GM21786 (cell line): Measurements from ENCODE around the gene PDE4B.

Source experiments
- ATAC-seq: cut with Tn5 transposase; IDR thresholded peaks from one replicate; pipeline ENCODE4 v1.9.1; 2021; ENCODE audit not compliant: unreplicated experiment

The PDE4B gene

DNA sequence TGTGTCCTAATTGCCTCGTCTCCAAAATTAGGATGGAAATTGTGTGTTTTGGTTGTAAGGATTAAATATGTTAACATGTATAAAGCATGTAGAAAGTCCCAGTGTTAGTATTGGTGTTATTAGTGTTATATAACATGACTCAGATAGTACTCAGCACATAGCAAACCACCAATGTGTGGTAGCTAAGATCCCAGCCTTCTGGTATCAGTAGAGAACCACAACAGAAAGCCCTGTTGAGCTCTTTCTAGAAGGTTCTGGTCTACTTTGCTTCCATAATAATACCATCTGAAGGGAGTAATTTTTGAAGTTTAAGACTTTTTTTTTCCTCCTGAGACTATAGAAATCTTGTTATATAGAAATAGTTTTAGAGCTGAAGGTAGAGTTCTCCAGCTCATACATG is 481.9 kb downstream of the PDE4B start:
- peak; percentile 32 for ATAC-seq

DNA sequence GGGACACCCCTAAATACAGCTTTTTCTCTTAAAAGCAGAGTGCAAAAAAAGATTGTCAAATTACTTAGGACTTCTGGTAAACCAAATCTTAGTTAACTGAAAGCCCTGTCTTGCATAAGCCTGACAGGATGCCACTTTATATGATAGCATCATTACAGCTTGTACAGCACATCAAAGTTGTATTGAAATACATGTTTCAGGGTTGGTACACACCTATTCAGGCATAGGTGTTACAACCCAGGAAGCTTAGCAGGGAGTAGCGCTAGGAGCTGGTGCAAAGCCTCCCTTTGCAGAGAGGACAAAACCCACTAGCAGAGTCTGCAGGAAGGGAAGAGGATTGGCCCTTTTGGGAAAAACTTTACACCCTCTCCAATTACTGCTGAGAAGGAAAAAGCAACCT is 482.4 kb downstream of the PDE4B start:
- ATAC-seq: no peak

DNA sequence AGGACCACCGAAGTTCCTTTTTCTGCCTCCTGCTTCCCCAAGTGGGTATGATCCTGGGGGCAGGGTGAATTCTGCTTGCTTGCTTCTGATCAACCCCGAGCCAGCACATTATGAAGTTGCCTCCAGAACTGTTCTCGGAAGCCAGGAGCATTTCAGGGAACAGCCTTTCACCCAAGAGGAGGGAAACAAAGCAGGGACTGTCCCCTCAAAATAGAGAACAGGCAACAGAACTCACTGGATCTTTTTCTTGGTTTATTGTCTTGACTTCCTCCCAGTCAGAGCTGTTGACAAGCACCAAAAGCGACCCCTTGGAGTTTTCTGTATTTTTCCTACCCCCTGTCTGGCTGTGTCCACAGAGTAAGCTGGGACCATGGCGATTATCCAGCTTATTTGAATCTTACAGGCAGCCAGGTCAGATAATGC is 482.9 kb downstream of the PDE4B start:
- ATAC-seq: no peak

DNA sequence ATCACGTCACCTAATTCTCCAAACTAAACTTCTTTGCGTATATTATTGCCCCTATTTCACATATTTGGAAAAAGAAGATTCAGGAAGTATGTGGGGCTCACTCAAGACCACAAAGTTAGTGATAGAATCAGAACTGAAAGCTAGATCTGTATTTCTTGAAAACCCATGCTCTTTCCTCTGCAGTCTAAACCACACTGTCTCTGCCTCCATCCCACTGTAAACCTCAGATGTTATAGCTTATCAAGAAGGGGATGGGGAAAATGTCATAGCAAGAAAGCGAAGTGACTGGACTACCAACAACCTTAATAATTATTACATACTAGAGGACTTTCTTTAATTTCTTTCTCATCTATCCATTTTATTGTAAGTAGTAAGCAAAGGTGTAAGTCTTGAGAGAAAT is 483.5 kb downstream of the PDE4B start:
- ATAC-seq: peak; percentile 78

DNA sequence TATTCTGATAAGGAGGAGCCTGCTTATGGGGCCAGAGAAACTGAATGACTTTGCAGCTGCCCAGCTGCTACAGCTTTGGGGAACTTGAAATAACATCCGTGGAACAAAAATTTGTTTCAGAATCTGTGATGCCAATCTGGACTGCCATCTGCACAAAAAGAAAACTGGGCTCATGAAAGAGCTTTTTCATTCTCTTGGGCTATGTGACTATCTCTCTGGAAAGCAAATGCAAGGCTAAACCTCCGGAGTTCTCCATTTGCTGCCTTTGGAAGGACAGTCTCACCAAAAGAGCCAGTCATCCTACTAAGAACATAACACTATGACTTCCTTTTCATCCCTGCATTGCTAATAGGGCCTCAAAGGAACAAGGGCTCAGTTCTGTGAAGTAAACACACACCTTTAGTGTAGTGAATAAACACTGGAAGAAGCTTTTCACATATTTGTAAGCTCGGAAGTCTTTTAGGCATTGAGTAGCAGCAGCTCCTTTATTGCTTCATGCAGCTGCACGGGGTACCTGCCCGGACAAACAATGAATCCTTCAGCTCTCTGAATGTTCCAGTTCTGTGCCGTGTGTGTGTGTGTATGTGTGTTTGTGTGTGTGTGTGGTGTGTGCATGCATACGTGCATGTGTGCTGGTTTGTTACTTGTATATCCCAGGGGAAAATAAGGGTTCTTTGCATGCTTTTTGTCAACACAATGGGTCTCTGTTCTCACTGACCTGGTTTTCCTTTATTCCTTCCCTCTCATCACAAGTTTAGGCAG is 485.7 kb downstream of the PDE4B start:
- no peak for ATAC-seq

DNA sequence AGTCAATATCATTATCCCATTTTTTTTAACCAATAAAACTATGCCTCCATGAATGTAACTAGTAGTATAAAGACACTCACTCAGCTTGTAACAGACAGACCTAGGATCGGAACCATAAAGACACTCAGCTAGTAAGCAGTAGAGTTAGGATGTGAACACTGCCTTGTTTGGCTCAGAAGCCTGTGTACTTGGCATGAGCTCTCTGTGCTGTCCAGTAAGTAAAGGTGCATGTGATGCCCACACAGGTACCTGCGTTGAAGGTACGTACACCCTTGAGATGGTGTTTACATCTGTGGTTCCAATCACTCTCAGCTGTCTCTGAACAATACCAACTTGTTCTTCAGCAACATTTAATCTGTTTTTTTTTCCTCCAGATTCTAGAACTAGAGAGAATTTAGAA is 489.1 kb downstream of the PDE4B start:
- no peak for ATAC-seq

DNA sequence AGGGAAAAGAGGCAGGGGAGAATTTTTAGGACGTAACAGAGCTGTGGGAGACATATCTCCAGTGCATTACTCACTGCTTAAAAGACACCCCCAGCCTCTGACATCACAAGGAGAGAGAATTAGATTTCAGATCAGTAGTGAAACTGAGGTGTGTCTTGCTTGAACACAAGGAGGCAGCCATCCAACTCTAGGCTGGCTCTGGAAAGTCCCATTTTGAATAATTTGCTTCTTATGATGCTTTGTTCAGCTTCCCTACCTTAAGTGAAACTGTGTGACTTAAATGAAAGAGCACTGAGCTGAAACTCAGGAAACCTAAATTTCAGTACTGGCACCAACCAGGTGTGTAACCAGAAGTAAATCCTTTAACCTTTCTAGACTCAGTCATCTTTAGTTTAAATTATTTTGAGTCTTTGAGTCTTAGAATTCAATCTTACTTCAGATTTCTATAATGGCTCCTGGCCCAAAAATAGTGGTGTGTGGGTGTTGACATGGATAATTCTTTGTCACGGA is 489.7 kb downstream of the PDE4B start:
- ATAC-seq: peak; percentile 82

DNA sequence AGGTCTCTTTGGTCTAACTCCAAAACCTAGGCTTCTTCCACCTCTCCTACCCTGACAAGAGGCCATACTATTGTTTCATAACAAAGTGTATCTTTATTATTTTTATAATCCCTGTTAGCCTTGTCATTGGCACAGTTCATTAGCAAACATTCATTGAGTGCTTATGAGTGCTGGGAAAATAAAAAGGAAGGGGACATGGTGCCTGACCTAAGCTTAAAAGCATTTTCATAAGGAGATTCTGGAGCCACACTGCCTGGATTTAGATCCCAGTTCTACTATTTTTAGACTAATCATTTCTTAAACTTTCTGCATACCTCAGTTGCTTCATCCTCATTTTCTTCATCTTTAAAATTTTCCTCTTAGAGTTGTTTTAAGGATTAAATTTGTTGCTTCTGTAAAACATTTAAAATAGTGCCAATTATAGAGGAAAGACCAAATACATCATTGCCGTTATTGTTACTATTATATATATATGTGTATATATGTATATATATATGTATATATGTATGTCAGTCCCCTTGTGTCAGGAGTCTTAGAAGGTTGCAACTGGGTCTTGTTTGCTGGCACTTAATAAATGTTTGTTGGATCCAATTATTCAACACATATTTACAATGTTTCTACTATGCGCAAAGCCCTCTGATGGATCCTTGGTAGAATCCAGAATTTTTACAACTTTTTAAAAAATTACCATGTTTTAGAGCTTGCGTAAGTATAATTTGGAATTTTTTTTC is 490.4 kb downstream of the PDE4B start:
- ATAC-seq: no peak

DNA sequence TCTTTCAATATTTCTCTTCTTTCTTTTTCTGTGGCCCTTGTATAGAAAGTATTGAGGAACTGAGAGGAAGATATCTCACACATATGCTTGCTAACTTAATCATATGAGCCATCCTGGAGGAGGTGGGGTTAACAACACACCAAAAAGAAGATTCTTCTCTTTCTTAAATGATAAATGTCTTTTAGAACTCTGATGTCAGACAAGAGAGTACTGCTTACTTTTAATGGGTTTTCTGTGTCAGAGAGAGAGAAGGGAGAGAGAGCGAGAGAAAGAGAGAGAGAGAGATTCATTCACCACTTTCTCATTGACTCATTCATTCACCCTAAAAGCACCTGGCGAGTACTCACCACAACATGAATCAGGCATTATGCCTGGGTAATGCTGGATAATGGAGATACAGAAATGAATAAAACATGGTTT is 490.9 kb downstream of the PDE4B start:
- peak; percentile 50 for ATAC-seq

DNA sequence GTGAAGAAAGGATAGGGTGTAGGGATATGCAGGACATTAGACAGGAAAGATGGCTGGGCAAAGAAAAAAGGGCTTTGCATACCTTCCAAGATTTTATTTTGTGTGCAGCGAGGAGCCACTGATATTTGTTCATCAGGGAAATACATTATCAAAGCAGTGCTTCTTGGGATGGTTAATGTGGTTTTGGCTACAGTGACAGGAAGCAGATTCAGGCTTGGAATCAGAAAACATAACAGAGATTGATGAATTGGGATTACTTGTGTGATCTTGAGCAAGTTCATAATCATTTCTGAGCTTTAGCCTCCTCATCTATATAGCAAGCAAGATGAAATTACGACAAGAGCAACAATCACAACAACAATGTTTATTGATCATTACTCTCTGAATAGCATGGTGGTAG is 492.1 kb downstream of the PDE4B start:
- no peak for ATAC-seq

DNA sequence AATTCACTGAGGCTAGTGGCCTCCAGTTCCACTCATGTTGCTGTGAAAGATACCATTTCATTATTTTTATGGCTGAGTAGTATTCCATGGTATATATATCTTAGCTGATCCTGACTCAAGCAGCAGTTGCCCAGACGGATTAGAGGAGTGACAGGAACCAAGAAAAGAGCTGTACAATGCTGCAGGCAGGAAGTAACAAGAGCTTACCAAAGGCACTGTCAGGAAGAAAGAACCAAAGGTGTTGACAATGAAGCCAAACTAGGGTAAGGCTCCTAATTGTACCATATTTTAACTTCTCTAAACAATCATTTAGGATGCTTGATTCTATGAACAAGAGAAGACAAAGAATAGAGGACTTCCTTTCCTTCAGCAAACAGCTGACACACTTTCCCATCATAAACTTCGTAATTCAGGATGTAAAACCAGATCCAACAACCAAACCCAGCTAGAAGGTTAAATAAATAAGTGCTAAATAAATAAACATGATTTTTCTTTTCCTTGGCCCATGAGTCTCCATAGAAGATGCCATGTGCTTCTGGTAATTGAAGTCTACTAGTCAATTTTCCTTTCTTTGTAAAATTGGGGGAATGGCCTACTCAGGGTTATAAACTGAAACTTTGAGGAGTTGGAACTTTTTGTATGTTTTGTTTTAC is 493.0 kb downstream of the PDE4B start:
- ATAC-seq: no peak

DNA sequence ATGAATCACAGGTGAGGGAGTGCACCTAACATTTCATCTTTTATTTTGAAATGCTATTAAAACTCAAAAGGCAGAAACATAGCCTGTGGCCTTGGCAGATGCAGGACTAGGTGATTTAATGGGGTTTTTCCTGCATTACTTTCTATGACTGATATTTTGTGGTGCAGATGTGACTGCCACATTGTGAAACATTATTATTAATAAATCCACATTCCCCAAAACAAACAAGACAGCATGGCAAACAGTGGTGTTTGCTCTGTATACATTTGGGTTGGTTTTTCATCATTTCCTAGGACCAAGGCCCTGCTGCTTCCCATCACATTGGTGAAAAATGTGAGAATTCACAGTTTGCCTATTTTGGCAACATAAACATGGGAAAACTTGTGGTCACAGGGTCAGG is 493.6 kb downstream of the PDE4B start:
- no peak for ATAC-seq

DNA sequence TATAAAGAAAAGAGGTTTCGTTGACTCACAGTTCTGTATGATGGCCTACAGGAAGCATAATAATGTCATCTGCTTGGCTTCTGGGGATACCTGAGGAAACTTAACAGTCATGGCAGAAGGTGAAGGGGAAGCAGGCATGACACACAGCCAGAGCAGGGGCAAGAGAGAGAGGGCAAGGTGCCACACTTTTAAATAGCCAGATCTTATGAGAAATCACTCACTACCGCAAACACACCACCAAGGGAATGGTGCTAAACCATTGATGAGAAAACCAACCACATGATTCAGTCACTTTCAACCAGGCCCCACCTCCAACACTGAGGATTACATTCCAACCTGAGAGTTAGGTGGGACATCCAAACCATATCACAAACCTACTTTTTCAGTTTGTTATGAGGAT is 495.4 kb downstream of the PDE4B start:
- ATAC-seq: no peak

DNA sequence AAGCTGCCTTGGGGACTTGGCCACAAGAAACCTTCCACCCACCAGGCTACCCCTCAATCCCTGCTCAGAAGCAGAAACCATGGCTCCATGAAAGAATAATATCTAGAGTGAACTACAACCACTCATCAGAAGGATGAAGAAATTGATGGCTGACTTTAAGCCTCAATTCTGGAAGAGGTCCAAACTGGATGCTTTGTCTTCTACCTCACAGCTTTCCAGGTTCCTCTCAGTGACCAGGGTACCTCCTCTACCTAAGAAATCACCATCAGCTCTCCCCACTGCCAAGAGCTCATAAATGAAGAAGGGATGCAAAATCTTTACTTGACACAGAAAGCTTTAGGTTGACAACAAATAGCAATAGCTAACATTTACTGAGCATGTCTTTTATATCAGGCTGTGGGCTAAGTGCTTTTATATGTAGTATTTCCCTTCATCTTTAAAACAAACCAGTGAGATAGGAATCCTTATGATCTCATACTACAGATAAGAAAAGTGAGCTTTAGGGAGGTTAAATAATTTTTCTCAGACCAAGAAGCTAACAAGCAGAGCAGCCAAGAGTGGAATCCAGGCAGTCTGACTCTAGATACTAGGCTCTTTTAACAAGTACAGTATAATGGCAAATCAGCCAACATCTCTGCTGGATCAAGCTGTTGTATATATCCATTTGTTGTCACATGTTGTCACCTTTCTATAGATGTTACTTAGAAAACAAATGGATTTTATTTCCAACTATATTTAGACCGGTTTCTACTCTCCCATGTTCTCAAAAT is 498.3 kb downstream of the PDE4B start:
- no peak for ATAC-seq

DNA sequence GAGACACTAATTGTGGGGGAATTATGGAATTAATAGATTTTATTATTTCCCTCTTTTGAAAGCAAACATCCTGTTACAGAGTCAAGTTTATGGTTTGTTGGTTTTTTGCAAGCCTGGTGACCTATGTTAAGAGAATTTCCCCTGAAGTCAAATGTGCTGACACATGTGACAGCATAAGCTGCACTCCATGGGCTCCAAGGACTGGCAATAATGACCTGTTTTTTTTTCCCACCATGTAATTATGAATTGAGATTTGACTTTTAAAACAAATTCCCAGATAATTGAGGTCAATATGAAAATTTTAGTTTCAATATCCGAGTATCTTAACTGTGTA is 498.8 kb downstream of the PDE4B start:
- no peak for ATAC-seq

DNA sequence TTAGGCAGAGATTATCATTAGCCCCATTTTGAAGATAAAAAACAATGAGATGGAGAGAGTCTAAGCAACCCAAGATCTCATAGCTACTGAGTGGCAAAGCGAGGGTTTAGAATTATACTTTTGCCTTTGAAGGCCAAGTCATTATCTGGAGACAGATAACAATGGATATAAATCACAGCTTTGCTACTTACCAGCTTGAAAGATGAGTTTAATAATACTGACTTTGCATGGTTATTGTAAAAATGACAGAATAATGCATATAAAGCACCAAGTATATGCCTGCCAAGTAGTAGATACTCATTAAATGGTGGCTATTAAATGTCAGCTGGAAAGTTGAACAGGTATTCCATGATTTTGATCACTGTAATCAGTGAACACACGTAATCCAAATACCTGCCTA is 499.6 kb downstream of the PDE4B start:
- ATAC-seq: no peak

DNA sequence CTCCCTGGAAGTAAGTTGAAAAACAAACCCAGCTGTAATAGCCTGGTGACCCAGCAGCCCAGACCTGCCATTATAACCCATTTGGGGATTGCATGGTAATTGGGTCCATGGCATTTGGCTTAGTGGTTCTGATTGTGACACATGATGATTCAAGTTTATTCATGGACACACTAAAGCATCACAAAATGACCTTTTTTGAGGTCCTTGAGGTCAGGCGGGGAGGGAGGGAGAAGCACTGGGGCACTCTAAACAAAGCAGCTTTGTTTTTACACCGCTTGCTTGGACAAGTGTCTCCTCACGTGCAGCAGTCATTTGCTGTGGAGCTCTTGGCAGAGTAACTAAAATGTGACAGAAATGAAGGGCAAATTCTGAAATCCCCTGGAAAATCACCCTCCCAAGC is 500.2 kb downstream of the PDE4B start:
- no peak for ATAC-seq

DNA sequence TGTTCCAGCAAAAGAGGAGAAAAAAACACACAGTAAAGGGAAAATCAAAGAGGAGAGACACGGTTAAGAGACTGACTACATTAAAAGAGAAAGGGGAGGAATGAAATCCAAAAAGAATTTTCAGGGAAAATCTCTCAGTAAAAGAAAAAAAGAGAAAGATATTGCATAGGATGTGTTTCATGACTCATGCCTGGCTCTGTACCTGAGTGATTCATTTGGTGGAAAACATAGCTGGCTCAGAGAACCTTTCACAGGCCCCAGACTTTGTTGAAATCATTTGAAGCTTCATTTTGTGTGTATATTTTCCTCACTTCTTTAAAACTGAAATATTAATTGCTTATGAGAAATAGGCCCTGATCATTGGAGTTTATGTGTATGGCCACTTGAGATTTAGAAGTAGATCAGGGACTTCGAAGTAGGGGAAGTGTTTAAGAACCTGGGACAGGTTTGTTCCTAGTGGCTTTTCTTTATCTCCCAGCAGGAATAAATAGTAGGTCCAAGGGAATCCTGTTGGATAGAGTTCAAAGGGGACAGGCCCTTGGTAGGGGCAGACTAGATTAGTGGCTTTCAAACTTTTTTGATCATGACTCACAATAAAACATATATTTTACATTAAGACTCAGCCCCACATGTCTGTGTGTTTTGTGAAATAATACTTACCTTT is 502.1 kb downstream of the PDE4B start:
- ATAC-seq: no peak

DNA sequence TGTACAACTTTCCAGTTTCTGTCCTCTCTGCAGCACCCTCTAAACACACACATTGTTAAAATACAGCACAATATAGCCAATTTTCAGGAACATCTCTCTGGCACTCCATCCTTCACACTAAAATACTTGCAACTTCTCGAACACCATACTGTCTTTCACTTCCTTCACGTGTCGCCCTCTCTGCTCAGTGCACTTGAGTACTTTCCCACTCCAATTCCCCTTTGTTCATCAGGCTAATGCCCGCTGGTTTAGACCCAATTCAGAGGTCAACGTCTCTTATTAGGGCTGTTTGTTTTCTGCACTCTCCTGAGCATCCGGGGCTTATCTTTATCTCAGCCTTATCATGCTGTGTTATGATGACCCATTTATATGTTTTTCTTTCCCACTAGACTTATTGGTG is 503.1 kb downstream of the PDE4B start:
- no peak for ATAC-seq

DNA sequence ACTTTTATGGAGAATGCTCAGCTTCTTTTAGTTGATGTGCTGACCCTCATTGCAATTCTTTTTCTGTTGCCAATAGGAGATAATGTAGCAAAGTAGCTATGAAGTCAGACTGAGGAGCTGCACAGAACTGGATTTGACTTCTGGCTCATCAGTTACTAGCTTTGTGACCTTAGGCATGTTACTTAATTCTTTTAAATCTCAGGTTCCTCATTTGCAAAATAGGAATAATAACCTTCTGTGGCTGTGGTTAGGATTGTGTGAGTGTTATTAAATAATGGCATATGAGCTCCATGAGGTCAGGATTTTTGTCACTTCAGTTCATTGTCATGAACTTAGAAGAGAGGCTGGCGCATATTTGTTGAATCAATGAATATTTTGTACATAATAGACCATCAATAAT is 503.7 kb downstream of the PDE4B start:
- no peak for ATAC-seq

DNA sequence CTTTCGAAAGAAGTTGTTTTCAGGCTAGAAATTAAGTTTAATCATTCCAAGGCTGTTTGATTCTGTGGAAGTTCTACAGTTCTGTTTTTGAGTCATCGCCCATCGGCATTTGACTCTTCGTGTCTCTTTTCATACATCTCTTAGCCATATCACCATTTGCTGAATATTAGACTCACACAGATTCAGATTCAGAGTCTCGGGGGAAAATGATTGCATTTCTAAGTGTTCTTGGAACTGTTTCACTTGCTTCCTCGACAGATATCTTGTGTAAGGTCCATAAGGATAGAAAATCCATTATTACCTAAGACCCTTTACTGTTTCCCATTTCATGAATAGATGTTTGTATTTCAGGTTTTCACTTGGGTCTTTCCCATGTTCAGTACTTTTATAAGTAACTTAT is 504.3 kb downstream of the PDE4B start:
- ATAC-seq: no peak
